ENCODE measurements around the gene KLF14. TPM values are rescaled to one million over a fixed set of nuclear protein-coding genes. Genes with fewer than 3 reads are reported as not detected.

Gene KLF14
- total and polyA plus RNA-seq, 2 donors (not counting 1 experiment from before 2014, with no cell fraction given), result 0.25 to 0.27 TPM

- H3K9me3 Mint-ChIP-seq (ENCODE audit: insufficient read depth), result peaks cover 7% of the 10 kb centered on the region
- intact Hi-C loops (cut with micrococcal nuclease), result no loop called here
- no peak overlapping the region for H2AFZ ChIP-seq (ENCODE audit: insufficient read depth, low read depth, low read length, poor library complexity, severe bottlenecking)
- DNase-seq (no peak), ATAC-seq (ENCODE audit: low read depth) (no peak)
- H3K79me2 ChIP-seq (ENCODE audit: control insufficient read depth, insufficient read depth, low read length), result no peaks in the 10 kb centered on the region
- no peak overlapping the region for H3K27ac ChIP-seq (ENCODE audit: low read length in 2 of 2)
- no peak overlapping the region for H3K4me3 Mint-ChIP-seq
- POLR2A ChIA-PET, result no interaction called here
- no peaks in the 10 kb centered on the region for H3K4me1 ChIP-seq (ENCODE audit: control insufficient read depth in 2 of 2, insufficient read depth in 2 of 2, low read length in 2 of 2)
- H3K9ac ChIP-seq (ENCODE audit: low read length), result no peak overlapping the region
- H3K4me3 ChIP-seq (ENCODE audit: control extremely low read depth in 1 of 5, extremely low read depth in 1 of 5, insufficient read depth in 1 of 5, low read depth in 2 of 5, low read length in 4 of 5), result no peak overlapping the region
- no peaks in the 10 kb centered on the region for H3K9me3 ChIP-seq (ENCODE audit: control extremely low read depth in 1 of 3, control insufficient read depth in 2 of 3, insufficient read depth in 1 of 3, low read length in 2 of 3)
- peaks cover 0 to 7% (median 0%) of the 10 kb centered on the region in 4 experiments for H3K27me3 ChIP-seq (replicated peaks in 1 of 4; ENCODE audit: control extremely low read depth in 1 of 4, control insufficient read depth in 3 of 4, insufficient read depth in 4 of 4, low read length in 3 of 4)
- CTCF ChIA-PET, result no interaction called here
- no peak overlapping the region for H3K4me2 ChIP-seq (replicated peaks; ENCODE audit: low read depth, low read length, poor library complexity, severe bottlenecking)
- TF ChIP-seq EZH2 (IDR thresholded peaks at IDR 0.05; ENCODE audit: borderline replicate concordance, insufficient read depth, low read depth, low read length, poor library complexity, severe bottlenecking), result no peak
- no peak for TF ChIP-seq CTCF (IDR thresholded peaks at IDR 0.05)
- H3K27me3 Mint-ChIP-seq, result peaks cover 49% of the 10 kb centered on the region
- no peaks in the 10 kb centered on the region for H3K4me1 Mint-ChIP-seq
- 100% methylated on average over 1 of the region's 4 CpGs for WGBS (ENCODE audit: insufficient coverage)
- no peaks in the 10 kb centered on the region for H4K20me1 ChIP-seq (ENCODE audit: control insufficient read depth, insufficient read depth, low read length, poor library complexity, severe bottlenecking)
- no peaks in the 10 kb centered on the region for H3K36me3 ChIP-seq (replicated peaks in 1 of 2; ENCODE audit: control extremely low read depth in 1 of 2, control insufficient read depth in 1 of 2, extremely low read depth in 1 of 2, insufficient read depth in 2 of 2, low read length in 1 of 2)
- H3K27ac Mint-ChIP-seq, result no peak overlapping the region
Observed at GRCh38 chr7:130708766-130709165, 25.2 kb downstream of the KLF14 start.

DNA sequence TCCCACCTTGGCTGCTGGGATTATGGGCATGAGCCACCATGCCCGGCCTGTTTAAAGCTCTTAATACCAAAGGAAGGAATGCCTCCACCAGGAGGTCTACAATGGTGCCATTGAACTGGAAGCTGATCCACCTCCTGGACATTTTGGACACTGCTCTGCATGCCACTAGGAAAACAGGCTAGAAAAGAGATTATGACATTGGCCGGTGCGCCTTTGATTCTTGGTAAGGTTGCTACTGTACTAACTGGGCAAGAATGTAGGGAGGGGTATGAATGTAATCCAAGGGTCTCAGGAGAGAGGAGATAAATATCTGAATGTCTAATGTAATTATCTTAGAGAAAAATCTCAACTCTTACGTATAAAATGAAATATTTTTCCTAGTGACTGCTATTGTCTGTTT lies 26.0 kb downstream of the KLF14 start:
- no peak for ATAC-seq (ENCODE audit: low read depth)
- H4K20me1 ChIP-seq (ENCODE audit: control insufficient read depth, insufficient read depth, low read length, poor library complexity, severe bottlenecking), result no peaks in the 10 kb centered on the region
- CTCF ChIA-PET, result no interaction called here
- intact Hi-C loops (cut with micrococcal nuclease), result no loop called here
- no peak overlapping the region for H3K4me2 ChIP-seq (replicated peaks; ENCODE audit: low read depth, low read length, poor library complexity, severe bottlenecking)
- H2AFZ ChIP-seq (ENCODE audit: insufficient read depth, low read depth, low read length, poor library complexity, severe bottlenecking), result no peak overlapping the region
- Mint-ChIP-seq H3K4me3 (no peak overlapping the region), H3K9me3 (ENCODE audit: insufficient read depth) (peaks cover 7% of the 10 kb centered on the region), H3K27me3 (peaks cover 47% of the 10 kb centered on the region), H3K4me1 (no peaks in the 10 kb centered on the region), H3K27ac (no peak overlapping the region)
- POLR2A ChIA-PET, result no interaction called here
- DNase-seq, result no peak
- H3K27ac ChIP-seq (ENCODE audit: low read length in 2 of 2), result no peak overlapping the region
- no peak overlapping the region for H3K9ac ChIP-seq (ENCODE audit: low read length)
- no peak overlapping the region for H3K4me3 ChIP-seq (ENCODE audit: control extremely low read depth in 1 of 5, extremely low read depth in 1 of 5, insufficient read depth in 1 of 5, low read depth in 2 of 5, low read length in 4 of 5)
- WGBS (ENCODE audit: insufficient coverage), result 88% methylated on average over 3 of the region's 4 CpGs
- no peaks in the 10 kb centered on the region for H3K36me3 ChIP-seq (replicated peaks in 1 of 2; ENCODE audit: control extremely low read depth in 1 of 2, control insufficient read depth in 1 of 2, extremely low read depth in 1 of 2, insufficient read depth in 2 of 2, low read length in 1 of 2)
- H3K79me2 ChIP-seq (ENCODE audit: control insufficient read depth, insufficient read depth, low read length), result no peaks in the 10 kb centered on the region
- H3K27me3 ChIP-seq (replicated peaks in 1 of 4; ENCODE audit: control extremely low read depth in 1 of 4, control insufficient read depth in 3 of 4, insufficient read depth in 4 of 4, low read length in 3 of 4), result peaks cover 0 to 7% (median 0%) of the 10 kb centered on the region in 4 experiments
- no peaks in the 10 kb centered on the region for H3K9me3 ChIP-seq (ENCODE audit: control extremely low read depth in 1 of 3, control insufficient read depth in 2 of 3, insufficient read depth in 1 of 3, low read length in 2 of 3)
- TF ChIP-seq EZH2 (IDR thresholded peaks at IDR 0.05; ENCODE audit: borderline replicate concordance, insufficient read depth, low read depth, low read length, poor library complexity, severe bottlenecking) (no peak), CTCF (IDR thresholded peaks at IDR 0.05) (no peak)
- H3K4me1 ChIP-seq (ENCODE audit: control insufficient read depth in 2 of 2, insufficient read depth in 2 of 2, low read length in 2 of 2), result no peaks in the 10 kb centered on the region
